Endothelial cell of umbilical vein (primary cell): Measurements from ENCODE around the gene USP8. TPM values are rescaled to one million over a fixed set of nuclear protein-coding genes. Genes with fewer than 3 reads are reported as not detected.

ENCODE experiments used
- BruUV-seq: library from RNA; stranded (reverse); fragments of 400-500 nt; replicated peaks from 2 replicates; lab custom pipeline; 2021; lab: Mats Ljungman, UMichigan
- CTCF ChIA-PET: fragments of 300-600, 350-600 bp; sonication (Branson Sonifier 250); formaldehyde crosslinking; loops from one replicate; lab custom pipeline; 2021; ENCODE audit warnings: antibody characterized with exemption, inconsistent platforms; lab: Charles Lee
- POLR2A ChIA-PET: fragments of 300-600, 350-600 bp; sonication (Branson Sonifier 250); formaldehyde crosslinking; loops from one replicate; lab custom pipeline; 2021; ENCODE audit warnings: antibody characterized with exemption, inconsistent platforms; lab: Charles Lee
- DNase-seq: peaks from one replicate; pipeline ENCODE4 v3.0.0-alpha.2; 2011; ENCODE audit warnings: low read depth, low spot score
- FAIRE-seq: peaks from 2 replicates; lab custom pipeline; 2011; peaks lifted over from hg19 to GRCh38; lab: Jason Lieb, UNC
- H2AFZ ChIP-seq: 2 replicates; pipeline ENCODE4 v1.6.0; 2012; ENCODE audit warnings: low read depth, low read length, control low read depth, inconsistent platforms
- H3K27ac ChIP-seq: 2 replicates; pipeline ENCODE4 v1.5.1; 2011; ENCODE audit warnings: low read depth, mild to moderate bottlenecking, control low read depth, low read length, moderate library complexity; ENCODE audit not compliant: insufficient read depth
- H3K27me3 ChIP-seq, 2 experiments: 2 replicates each; pipeline versions ENCODE4 v1.6.0 to v1.6.1; 2011; ENCODE audit warnings: low read length in 2 of 2, mixed read lengths in 1 of 2; ENCODE audit not compliant: control insufficient read depth in 2 of 2, insufficient read depth in 2 of 2
- H3K36me3 ChIP-seq, 2 experiments: 2 replicates in 1 of 2; 3 replicates in 1 of 2; pipeline ENCODE4 v1.5.1; 2011; ENCODE audit warnings: low read length in 2 of 2, mild to moderate bottlenecking in 1 of 2, moderate library complexity in 1 of 2; ENCODE audit not compliant: control insufficient read depth in 2 of 2, insufficient read depth in 2 of 2; ENCODE audit errors: extremely low read depth in 1 of 2
- H3K4me1 ChIP-seq: 3 replicates; pipeline ENCODE4 v1.5.1; 2011; ENCODE audit warnings: mild to moderate bottlenecking, low read length; ENCODE audit not compliant: control insufficient read depth, insufficient read depth; ENCODE audit errors: extremely low read depth
- H3K4me2 ChIP-seq: 2 replicates; pipeline ENCODE4 v1.6.1; 2011; ENCODE audit warnings: low read length, control low read depth, mixed read lengths; ENCODE audit not compliant: insufficient read depth
- H3K4me3 ChIP-seq, 3 experiments: fragments of 200-600 bp in 1 of 3; sonication (generic), shearing (Covaris generic) in 1 of 3; replicated peaks in 1 of 3; 2 replicates each; pipeline ENCODE4 v1.5.1; 2011 to 2016; ENCODE audit warnings: control low read depth in 3 of 3, low read length in 3 of 3, mild to moderate bottlenecking in 2 of 3, inconsistent platforms in 1 of 3, low read depth in 1 of 3, moderate library complexity in 1 of 3; ENCODE audit not compliant: insufficient read depth in 1 of 3
- H3K79me2 ChIP-seq: 2 replicates; pipeline ENCODE4 v1.6.0; 2012; ENCODE audit warnings: low read length, inconsistent platforms; ENCODE audit not compliant: control insufficient read depth, insufficient read depth
- H3K9ac ChIP-seq: replicated peaks from 2 replicates; pipeline ENCODE3; 2011; ENCODE audit warnings: low read length, control low read depth; ENCODE audit not compliant: insufficient read depth; ENCODE audit errors: extremely low read depth
- H3K9me1 ChIP-seq: replicated peaks from 3 replicates; pipeline ENCODE4 v1.6.0; 2011; ENCODE audit warnings: mild to moderate bottlenecking, low read length; ENCODE audit not compliant: control insufficient read depth, insufficient read depth; ENCODE audit errors: extremely low read depth
- H3K9me3 ChIP-seq: replicated peaks from 2 replicates; pipeline ENCODE4 v1.5.1; 2012; ENCODE audit warnings: low read length, inconsistent platforms; ENCODE audit not compliant: control insufficient read depth, insufficient read depth
- H4K20me1 ChIP-seq: replicated peaks from 2 replicates; pipeline ENCODE3; 2011; ENCODE audit warnings: mild to moderate bottlenecking, low read length; ENCODE audit not compliant: control insufficient read depth, insufficient read depth; ENCODE audit errors: extremely low read depth
- EZH2 ChIP-seq: IDR thresholded peaks from 2 replicates; pipeline ENCODE4 v1.6.1; 2012; ENCODE audit warnings: borderline replicate concordance, low read depth, mild to moderate bottlenecking, moderate library complexity, low read length, inconsistent platforms; ENCODE audit not compliant: severe bottlenecking
- FOS ChIP-seq: IDR thresholded peaks from 2 replicates; pipeline ENCODE4 v1.6.1; 2011; ENCODE audit warnings: mild to moderate bottlenecking, low read length, moderate library complexity, borderline replicate concordance; ENCODE audit not compliant: insufficient read depth
- GATA2 ChIP-seq: IDR thresholded peaks from 2 replicates; pipeline ENCODE4 v1.7.0; 2011; ENCODE audit warnings: low read depth, mild to moderate bottlenecking, moderate library complexity, mixed read lengths, low read length; ENCODE audit not compliant: insufficient read length, insufficient read depth
- JUN ChIP-seq: IDR thresholded peaks from 2 replicates; pipeline ENCODE4 v1.6.1; 2011; ENCODE audit warnings: borderline replicate concordance, low read depth; ENCODE audit not compliant: insufficient read length, insufficient read depth
- MAX ChIP-seq: IDR thresholded peaks from 2 replicates; pipeline ENCODE4 v1.6.1; 2011; ENCODE audit not compliant: insufficient read depth, insufficient read length
- MYC ChIP-seq: IDR thresholded peaks from one replicate; pipeline ENCODE4 v1.6.1; 2011; ENCODE audit warnings: mild to moderate bottlenecking, low read depth, low read length
- POLR2A ChIP-seq: IDR thresholded peaks from 2 replicates; pipeline ENCODE4 v1.6.1; 2012; ENCODE audit warnings: low read depth, mild to moderate bottlenecking, control low read depth, low read length
- POLR2AphosphoS5 ChIP-seq: IDR thresholded peaks from 2 replicates; pipeline ENCODE4 v1.6.1; 2012; ENCODE audit warnings: low read depth, mild to moderate bottlenecking, control low read depth, low read length, moderate library complexity; ENCODE audit not compliant: insufficient read depth
- dilution Hi-C: fragments of 300-500 bp; cut with MboI; formaldehyde crosslinking; loops from one replicate; pipeline ENCODE4 v1.15.0; 2019; ENCODE audit warnings: low sequenced_read_pairs; ENCODE audit not compliant: extremely low pct_ligation_motif_present
- intact Hi-C: fragments of 100-400 bp; cut with micrococcal nuclease; formaldehyde crosslinking; loops from one replicate; pipeline ENCODE4 v1.10.0; 2022
- polyA plus RNA-seq, 4 experiments: library from polyadenylated mRNA; depleted of rRNA in 3 of 4; stranded (reverse) in 3 of 4; unstranded in 1 of 4; fragments of >200 nt; gene quantifications; 2 replicates each; pipeline versions ENCODE4 v1.2.1 to v1.2.3, GENCODE V29; 2011 to 2012; ENCODE audit warnings: missing spikeins in 1 of 4
- total RNA-seq: library from RNA; stranded (reverse); gene quantifications from 2 replicates; pipeline ENCODE4 v1.2.3, GENCODE V29; 2021
- TF ChIP-seq, protein P1 (sequence below), 2 donors: IDR thresholded peaks; 1 replicate in 1 of 2; 2 replicates in 1 of 2; pipeline ENCODE4 v1.5.1; 2011; ENCODE audit warnings: low read length in 2 of 2, mild to moderate bottlenecking in 2 of 2, moderate library complexity in 2 of 2, control low read depth in 1 of 2, inconsistent platforms in 1 of 2, low read depth in 1 of 2; ENCODE audit not compliant: insufficient read depth in 1 of 2; ENCODE audit errors: extremely low read depth in 1 of 2

Gene USP8
- total and polyA plus RNA-seq, 2 donors (not counting 3 experiments of a cell fraction or from before 2014, with no cell fraction given): 19.0 to 44.8 TPM

- no peak for TF ChIP-seq JUN
- no peak for TF ChIP-seq POLR2AphosphoS5
- no peak for TF ChIP-seq MAX
- TF ChIP-seq GATA2: no peak
- dilution Hi-C loops: no loop called here
- CTCF ChIA-PET: no interaction called here
- Histone ChIP-seq H3K9ac (no peak overlapping the region), H3K4me1 (no peaks in the 10 kb centered on the region), H3K27me3 (no peaks in the 10 kb centered on the region), H3K4me3 (no peak overlapping the region), H2AFZ (no peak overlapping the region), H3K27ac (no peak overlapping the region), H3K79me2 (peaks cover 42% of the 10 kb centered on the region), H4K20me1 (peaks cover 3% of the 10 kb centered on the region), H3K4me2 (no peak overlapping the region), H3K9me3 (no peaks in the 10 kb centered on the region), H3K9me1 (no peaks in the 10 kb centered on the region), H3K36me3 (peaks cover 0 to 5% of the 10 kb centered on the region in 2 experiments)
- no peak for FAIRE-seq
- intact Hi-C loops: no loop called here
- no peak for DNase-seq
- no TSS peak for BruUV-seq
- POLR2A ChIA-PET: no interaction called here
These were observed 14.0 kb downstream of the USP8 start for GRCh38 chr15:50438251-50438650.

DNA sequence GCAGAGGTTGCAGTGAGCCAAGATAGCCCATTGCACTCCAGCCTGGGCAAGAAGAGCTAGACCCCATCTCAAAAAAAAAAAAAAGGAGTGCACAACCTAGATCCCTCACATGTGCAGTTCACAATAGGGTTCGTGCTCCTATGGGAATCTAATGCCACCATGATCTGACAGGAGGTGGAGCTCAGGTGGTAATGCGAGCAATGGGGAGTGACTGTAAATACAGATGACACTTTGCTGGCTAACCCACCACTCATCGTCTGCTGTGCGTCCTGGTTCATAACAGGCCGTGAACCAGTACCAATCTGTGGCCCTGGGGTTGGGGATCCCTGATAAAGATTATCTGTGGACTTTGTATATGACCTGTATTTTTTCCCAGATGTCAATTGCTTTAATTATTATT lies 16.7 kb downstream of the USP8 start:
- ChIA-PET CTCF (interaction anchor here (0.6 kb wide), 1 partner anchor 11 kb away, joined by 3 read pairs; no protein-coding TSS in a partner anchor), POLR2A (interaction anchor here (0.6 kb wide), 1 partner anchor 114 kb away, joined by 11 read pairs; no protein-coding TSS in a partner anchor)
- no TSS peak for BruUV-seq
- H2AFZ ChIP-seq: no peak overlapping the region
- no peak overlapping the region for H3K4me2 ChIP-seq
- DNase-seq: no peak
- TF ChIP-seq GATA2 (no peak), JUN (no peak), POLR2A (no peak), POLR2AphosphoS5 (no peak), MYC (no peak), FOS (no peak), EZH2 (no peak), MAX (no peak)
- TF ChIP-seq, protein P1, sequence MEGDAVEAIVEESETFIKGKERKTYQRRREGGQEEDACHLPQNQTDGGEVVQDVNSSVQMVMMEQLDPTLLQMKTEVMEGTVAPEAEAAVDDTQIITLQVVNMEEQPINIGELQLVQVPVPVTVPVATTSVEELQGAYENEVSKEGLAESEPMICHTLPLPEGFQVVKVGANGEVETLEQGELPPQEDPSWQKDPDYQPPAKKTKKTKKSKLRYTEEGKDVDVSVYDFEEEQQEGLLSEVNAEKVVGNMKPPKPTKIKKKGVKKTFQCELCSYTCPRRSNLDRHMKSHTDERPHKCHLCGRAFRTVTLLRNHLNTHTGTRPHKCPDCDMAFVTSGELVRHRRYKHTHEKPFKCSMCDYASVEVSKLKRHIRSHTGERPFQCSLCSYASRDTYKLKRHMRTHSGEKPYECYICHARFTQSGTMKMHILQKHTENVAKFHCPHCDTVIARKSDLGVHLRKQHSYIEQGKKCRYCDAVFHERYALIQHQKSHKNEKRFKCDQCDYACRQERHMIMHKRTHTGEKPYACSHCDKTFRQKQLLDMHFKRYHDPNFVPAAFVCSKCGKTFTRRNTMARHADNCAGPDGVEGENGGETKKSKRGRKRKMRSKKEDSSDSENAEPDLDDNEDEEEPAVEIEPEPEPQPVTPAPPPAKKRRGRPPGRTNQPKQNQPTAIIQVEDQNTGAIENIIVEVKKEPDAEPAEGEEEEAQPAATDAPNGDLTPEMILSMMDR (IDR thresholded peaks at IDR 0.05; ENCODE audit: extremely low read depth in 1 of 2, insufficient read depth in 1 of 2, low read depth in 1 of 2, low read length in 2 of 2): no peak
- H4K20me1 ChIP-seq: peaks cover 3% of the 10 kb centered on the region
- no peak overlapping the region for H3K9ac ChIP-seq
- dilution Hi-C loops: no loop called here
- no peaks in the 10 kb centered on the region for H3K9me3 ChIP-seq
- intact Hi-C loops: no loop called here
- H3K27me3 ChIP-seq: no peaks in the 10 kb centered on the region
- H3K27ac ChIP-seq: no peak overlapping the region
- H3K36me3 ChIP-seq: peaks cover 0 to 8% of the 10 kb centered on the region in 2 experiments
- H3K9me1 ChIP-seq: no peaks in the 10 kb centered on the region
- no peaks in the 10 kb centered on the region for H3K4me1 ChIP-seq
- peaks cover 25% of the 10 kb centered on the region for H3K79me2 ChIP-seq
- no peak for FAIRE-seq
- no peak overlapping the region for H3K4me3 ChIP-seq
